ENCODE data around the gene BAK1.

The BAK1 gene

DNA sequence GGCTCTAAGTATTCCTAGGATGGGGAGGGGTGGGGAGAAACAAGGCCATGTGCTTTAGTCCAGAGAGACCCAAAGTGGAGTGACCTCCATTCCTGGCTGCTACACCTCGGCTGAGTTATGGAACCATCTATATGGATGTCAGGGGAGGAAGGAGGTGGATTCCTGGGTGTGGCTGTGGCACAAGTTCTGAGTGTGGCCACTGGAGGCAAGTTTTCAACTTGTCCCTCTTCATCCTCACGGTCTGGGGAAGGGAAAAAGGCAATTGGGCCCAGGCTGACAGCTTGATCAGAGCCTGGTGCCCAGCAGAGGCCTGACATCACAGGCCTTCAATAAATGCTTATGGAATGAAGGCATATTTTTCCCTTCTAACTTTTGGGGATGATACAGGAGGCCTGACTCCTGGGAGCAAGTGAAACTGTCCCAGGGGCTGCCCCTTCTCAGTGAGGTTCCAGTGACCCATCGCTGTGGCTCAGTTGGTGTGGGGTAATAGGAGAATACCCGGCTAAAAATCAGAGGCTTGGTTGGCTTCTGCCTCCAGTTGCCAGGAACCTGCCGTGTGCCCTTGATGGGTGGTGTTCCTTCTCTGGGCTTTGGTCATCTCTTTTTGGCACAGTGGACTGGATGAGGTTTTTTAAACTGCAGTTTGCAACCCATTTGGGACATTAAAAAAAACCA, 39.2 kb upstream of the BAK1 start:
- Histone ChIP-seq H3K4me3 (ENCODE audit: low read depth, low read length) (peak overlapping the region; percentile 90; the same call in 1 of the 2 replicates), H3K9ac (ENCODE audit: low read length) (no peak overlapping the region), H3K27ac (ENCODE audit: low read depth, low read length) (no peak overlapping the region)

DNA sequence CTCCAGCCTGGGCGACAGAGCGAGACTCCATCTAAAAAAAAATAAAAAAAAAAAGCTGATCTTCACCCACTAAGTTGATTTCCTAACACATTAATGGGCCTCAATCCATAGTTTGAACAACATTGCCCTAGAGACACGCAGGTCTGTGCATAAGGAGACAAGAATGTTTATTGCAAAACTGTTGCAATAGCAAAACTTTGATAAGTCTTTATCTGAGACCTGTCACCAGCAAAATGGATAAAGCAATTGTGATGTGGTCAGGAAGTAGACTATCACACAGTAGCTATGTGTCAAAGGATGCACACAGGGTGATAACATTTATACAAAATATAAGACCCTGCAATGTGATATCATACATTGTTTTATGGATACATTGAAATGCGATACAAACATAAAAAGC, 36.8 kb upstream of the BAK1 start:
- H3K9me3 ChIP-seq (ENCODE audit: control insufficient read depth, insufficient read depth, low read depth, low read length) = no peaks in the 10 kb centered on the region
- H3K27ac ChIP-seq (ENCODE audit: low read depth, low read length) = no peak overlapping the region

More for the DNA sequence above, 39.2 kb upstream of the BAK1 start:
- H3K4me1 ChIP-seq (ENCODE audit: control insufficient read depth, insufficient read depth, low read length) = peaks cover 33% of the 10 kb centered on the region
- H3K36me3 ChIP-seq (ENCODE audit: control insufficient read depth, insufficient read depth, low read length) = no peaks in the 10 kb centered on the region; the same call in 1 of the 2 replicates
- peaks cover 31% of the 10 kb centered on the region; the same call in 1 of the 2 replicates for H3K27me3 ChIP-seq (ENCODE audit: control insufficient read depth, insufficient read depth, low read length)
- H3K9me3 ChIP-seq (ENCODE audit: control insufficient read depth, insufficient read depth, low read depth, low read length) = no peaks in the 10 kb centered on the region

DNA sequence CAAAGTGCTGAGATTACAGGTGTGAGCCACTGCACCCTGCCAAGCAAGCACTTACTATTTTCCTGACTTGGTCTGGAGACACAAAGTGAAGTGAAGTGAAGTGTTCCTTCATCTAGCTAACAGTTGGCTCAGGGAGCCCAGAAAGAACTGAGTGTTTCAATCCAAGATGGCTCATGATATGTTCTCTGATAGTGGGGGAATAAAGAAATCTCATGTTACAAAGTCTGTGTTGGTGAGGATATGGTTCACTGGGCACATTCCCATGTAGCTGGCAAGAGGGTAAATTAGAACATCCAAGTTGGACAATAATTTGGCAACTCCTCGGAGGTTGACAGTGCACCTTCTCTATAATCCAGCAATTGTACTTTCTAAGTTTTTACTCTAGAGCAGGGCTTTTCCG, 36.0 kb upstream of the BAK1 start:
- H3K4me1 ChIP-seq (ENCODE audit: control insufficient read depth, insufficient read depth, low read length) = peaks cover 13% of the 10 kb centered on the region
- H3K27me3 ChIP-seq (ENCODE audit: control insufficient read depth, insufficient read depth, low read length) = peaks cover 16% of the 10 kb centered on the region; the same call in 1 of the 2 replicates
- H3K36me3 ChIP-seq (ENCODE audit: control insufficient read depth, insufficient read depth, low read length) = no peaks in the 10 kb centered on the region
- no peak overlapping the region for H3K27ac ChIP-seq (ENCODE audit: low read depth, low read length)
- H3K9me3 ChIP-seq (ENCODE audit: control insufficient read depth, insufficient read depth, low read depth, low read length) = no peaks in the 10 kb centered on the region
- H3K4me3 ChIP-seq (ENCODE audit: low read depth, low read length) = no peak overlapping the region
- no peak overlapping the region for H3K9ac ChIP-seq (ENCODE audit: low read length)

More for the DNA sequence above, 36.8 kb upstream of the BAK1 start:
- H3K9ac ChIP-seq (ENCODE audit: low read length) = no peak overlapping the region
- H3K4me3 ChIP-seq (ENCODE audit: low read depth, low read length) = no peak overlapping the region
- H3K4me1 ChIP-seq (ENCODE audit: control insufficient read depth, insufficient read depth, low read length) = peaks cover 9% of the 10 kb centered on the region
- H3K36me3 ChIP-seq (ENCODE audit: control insufficient read depth, insufficient read depth, low read length) = no peaks in the 10 kb centered on the region
- H3K27me3 ChIP-seq (ENCODE audit: control insufficient read depth, insufficient read depth, low read length) = peaks cover 22% of the 10 kb centered on the region; the same call in 1 of the 2 replicates

DNA sequence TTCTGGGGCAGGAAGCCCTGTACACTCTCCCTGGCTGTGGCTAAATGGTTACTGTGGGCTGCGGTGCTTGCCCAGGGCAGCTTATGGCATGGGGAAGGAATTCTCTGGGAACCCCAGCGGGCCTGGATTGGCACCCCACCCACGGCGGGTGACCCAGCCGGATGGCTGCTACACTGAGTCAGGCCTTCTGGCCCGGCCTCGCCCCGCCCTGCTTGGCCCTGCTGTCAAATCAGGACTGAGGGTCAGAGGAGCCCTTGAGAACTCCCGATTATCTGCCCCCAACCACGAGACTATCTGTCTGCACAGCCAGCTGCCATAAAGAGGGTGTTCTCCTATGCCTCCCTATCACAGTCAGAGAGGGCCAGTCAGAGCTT, 33.7 kb upstream of the BAK1 start:
- H3K4me3 ChIP-seq (ENCODE audit: low read depth, low read length) = no peak overlapping the region
- no peaks in the 10 kb centered on the region; the same call in 1 of the 2 replicates for H3K27me3 ChIP-seq (ENCODE audit: control insufficient read depth, insufficient read depth, low read length)
- H3K36me3 ChIP-seq (ENCODE audit: control insufficient read depth, insufficient read depth, low read length) = no peaks in the 10 kb centered on the region
- H3K9ac ChIP-seq (ENCODE audit: low read length) = no peak overlapping the region
- H3K4me1 ChIP-seq (ENCODE audit: control insufficient read depth, insufficient read depth, low read length) = peaks cover 24% of the 10 kb centered on the region
- no peaks in the 10 kb centered on the region for H3K9me3 ChIP-seq (ENCODE audit: control insufficient read depth, insufficient read depth, low read depth, low read length)
- H3K27ac ChIP-seq (ENCODE audit: low read depth, low read length) = no peak overlapping the region

DNA sequence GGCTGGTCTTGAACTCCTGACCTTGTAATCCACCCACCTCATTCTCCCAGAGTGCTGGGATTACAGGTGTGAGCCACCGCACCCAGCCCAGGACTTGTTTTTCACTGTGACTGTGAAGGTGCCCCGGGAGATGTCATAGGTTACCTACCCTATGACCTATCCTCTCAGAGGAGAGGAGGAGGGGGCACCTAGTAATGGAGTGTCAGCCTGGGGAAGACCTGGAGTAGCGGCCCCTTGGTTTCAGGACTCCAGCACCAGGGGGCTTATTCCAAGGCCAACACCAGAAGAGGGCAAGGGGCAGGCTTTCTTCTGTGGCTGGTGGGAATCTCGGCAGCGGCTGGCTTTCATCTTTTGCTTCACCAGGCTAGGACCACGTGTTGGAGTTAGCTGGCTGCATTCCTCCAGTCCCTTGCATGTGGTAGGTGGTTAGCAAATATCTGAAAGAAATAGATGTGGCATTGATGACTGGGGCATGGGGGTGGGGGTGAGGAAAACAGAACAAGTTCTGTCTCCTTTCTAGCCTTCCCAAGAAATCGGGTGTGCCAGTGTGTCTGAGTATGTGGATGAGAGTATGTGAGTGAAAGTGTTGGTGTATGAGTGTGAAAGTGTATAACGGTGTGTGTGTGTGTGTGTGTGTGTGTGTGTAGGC, 33.2 kb upstream of the BAK1 start:
- Histone ChIP-seq H3K27ac (ENCODE audit: low read depth, low read length) (no peak overlapping the region), H3K4me1 (ENCODE audit: control insufficient read depth, insufficient read depth, low read length) (peaks cover 30% of the 10 kb centered on the region), H3K27me3 (ENCODE audit: control insufficient read depth, insufficient read depth, low read length) (no peaks in the 10 kb centered on the region; the same call in 1 of the 2 replicates), H3K9me3 (ENCODE audit: control insufficient read depth, insufficient read depth, low read depth, low read length) (no peaks in the 10 kb centered on the region), H3K9ac (ENCODE audit: low read length) (no peak overlapping the region), H3K4me3 (ENCODE audit: low read depth, low read length) (no peak overlapping the region), H3K36me3 (ENCODE audit: control insufficient read depth, insufficient read depth, low read length) (no peaks in the 10 kb centered on the region)

DNA sequence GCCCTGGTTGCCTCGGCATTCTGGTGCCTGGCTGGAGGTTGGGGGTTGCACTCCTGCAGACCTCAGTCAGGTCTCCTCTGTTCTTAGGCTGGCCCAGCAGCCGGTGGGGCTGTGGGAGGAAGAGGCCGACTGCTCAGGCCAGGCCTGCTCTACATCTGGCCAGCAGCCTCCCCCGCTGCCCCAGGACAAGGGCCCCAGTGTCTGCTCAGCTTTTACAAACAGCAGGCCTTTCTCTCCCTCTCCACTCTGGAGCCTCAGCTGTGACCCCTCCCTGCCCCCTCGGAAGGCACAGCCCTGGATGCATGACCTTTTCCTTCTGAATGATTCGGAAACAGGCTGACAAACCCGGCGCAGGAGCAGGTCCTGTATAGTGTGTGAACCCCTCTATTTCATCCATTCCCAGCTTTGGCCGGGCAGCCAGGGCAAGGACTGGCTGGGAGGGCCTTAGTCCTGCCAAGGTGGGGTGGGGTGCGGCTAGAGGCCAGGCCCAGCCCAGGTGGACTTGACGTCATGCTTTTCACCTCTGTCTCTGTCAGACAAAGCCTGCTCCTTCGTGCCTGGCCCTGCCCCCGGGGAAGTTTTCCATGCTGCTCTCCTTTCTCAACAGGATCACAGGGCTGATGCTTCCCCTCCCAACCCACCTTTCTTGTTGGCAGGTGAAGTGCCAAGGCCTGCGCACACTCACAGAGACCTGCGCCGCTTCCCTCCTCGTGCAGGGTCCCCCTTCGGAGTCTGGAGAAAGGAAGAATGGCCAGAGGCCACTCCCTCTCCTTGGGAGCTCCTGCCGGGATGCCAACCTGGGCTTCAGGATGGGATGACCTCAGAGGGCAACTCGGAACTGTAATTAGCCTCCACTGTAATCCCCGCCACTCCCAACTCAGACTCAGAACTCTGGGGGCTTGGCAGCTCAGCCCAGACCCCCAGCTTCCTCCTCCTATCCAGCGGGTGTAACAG, 31.0 kb upstream of the BAK1 start:
- Histone ChIP-seq H3K9me3 (ENCODE audit: control insufficient read depth, insufficient read depth, low read depth, low read length) (no peaks in the 10 kb centered on the region), H3K4me3 (ENCODE audit: low read depth, low read length) (no peak overlapping the region), H3K36me3 (ENCODE audit: control insufficient read depth, insufficient read depth, low read length) (no peaks in the 10 kb centered on the region), H3K9ac (ENCODE audit: low read length) (no peak overlapping the region), H3K27me3 (ENCODE audit: control insufficient read depth, insufficient read depth, low read length) (no peaks in the 10 kb centered on the region; the same call in 1 of the 2 replicates), H3K27ac (ENCODE audit: low read depth, low read length) (no peak overlapping the region), H3K4me1 (ENCODE audit: control insufficient read depth, insufficient read depth, low read length) (peaks cover 47% of the 10 kb centered on the region)

DNA sequence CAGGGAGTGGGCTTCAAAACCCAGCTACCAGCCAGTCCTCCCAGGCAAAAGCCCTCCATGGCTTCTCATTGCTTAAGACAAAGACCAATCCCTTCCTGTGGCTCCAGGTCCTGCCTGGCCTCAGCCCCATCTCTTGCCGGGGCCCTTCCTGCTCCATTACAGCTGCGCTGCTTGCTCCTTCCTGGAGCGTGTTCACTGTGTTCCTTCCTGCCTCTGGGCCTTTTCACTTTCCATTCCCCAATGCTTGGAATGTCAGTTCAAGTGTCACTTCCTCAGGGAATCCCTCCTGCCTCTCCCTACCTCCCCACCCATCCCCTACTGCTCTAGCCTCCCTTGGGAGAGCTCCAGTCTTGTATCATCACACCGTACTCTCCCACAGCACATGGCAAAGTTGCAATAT, 30.0 kb upstream of the BAK1 start:
- Histone ChIP-seq H3K9ac (ENCODE audit: low read length) (no peak overlapping the region), H3K27ac (ENCODE audit: low read depth, low read length) (no peak overlapping the region), H3K36me3 (ENCODE audit: control insufficient read depth, insufficient read depth, low read length) (no peaks in the 10 kb centered on the region), H3K4me3 (ENCODE audit: low read depth, low read length) (no peak overlapping the region), H3K27me3 (ENCODE audit: control insufficient read depth, insufficient read depth, low read length) (no peaks in the 10 kb centered on the region; the same call in 1 of the 2 replicates), H3K4me1 (ENCODE audit: control insufficient read depth, insufficient read depth, low read length) (peaks cover 47% of the 10 kb centered on the region), H3K9me3 (ENCODE audit: control insufficient read depth, insufficient read depth, low read depth, low read length) (peaks cover 1% of the 10 kb centered on the region)

DNA sequence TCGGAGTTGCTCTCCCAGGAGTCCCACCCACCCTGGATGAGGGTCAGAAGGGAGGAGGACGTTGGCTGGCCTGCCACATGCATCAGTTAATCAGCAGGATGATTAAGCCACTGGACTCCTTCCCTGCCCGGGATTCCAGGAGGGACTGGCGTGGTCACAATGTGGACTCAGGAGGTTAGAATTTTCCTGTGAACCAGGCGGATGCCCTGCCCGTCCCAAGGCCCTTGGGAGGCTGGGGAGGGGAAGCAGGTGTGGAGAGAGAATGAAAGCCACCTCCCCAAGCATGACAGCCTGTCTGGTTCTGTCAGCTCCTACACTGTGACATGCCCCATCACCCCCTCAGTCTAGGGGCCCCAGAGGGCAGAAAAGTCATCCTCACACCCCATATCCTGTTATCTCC, 29.5 kb upstream of the BAK1 start:
- H3K27ac ChIP-seq (ENCODE audit: low read depth, low read length) = no peak overlapping the region

DNA sequence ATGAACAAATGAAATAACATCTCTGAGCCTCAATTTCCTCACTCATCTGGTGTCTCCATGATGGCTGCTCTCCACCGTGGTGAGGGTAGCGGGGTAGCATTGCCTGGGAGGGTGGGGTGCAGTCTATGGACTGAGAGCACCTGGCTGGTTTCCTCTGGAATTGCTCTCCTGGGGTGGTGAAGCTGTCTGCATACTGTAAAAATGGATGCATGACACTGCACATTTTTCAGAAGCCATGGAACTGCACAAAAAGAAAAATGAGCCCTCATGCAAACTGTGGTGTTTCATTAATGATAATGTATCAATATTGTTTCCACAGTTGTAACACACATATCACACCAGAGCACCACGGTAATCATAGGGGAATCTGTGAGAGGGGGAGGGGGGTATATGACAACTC, 28.9 kb upstream of the BAK1 start:
- no peaks in the 10 kb centered on the region for H3K36me3 ChIP-seq (ENCODE audit: control insufficient read depth, insufficient read depth, low read length)
- H3K9ac ChIP-seq (ENCODE audit: low read length) = no peak overlapping the region
- no peak overlapping the region for H3K4me3 ChIP-seq (ENCODE audit: low read depth, low read length)
- no peaks in the 10 kb centered on the region for H3K27me3 ChIP-seq (ENCODE audit: control insufficient read depth, insufficient read depth, low read length)
- peaks cover 49% of the 10 kb centered on the region for H3K4me1 ChIP-seq (ENCODE audit: control insufficient read depth, insufficient read depth, low read length)
- H3K9me3 ChIP-seq (ENCODE audit: control insufficient read depth, insufficient read depth, low read depth, low read length) = peaks cover 6% of the 10 kb centered on the region
- no peak overlapping the region for H3K27ac ChIP-seq (ENCODE audit: low read depth, low read length)

More for the DNA sequence above, 29.5 kb upstream of the BAK1 start:
- Histone ChIP-seq H3K9ac (ENCODE audit: low read length) (no peak overlapping the region), H3K27me3 (ENCODE audit: control insufficient read depth, insufficient read depth, low read length) (no peaks in the 10 kb centered on the region; the same call in 1 of the 2 replicates), H3K4me1 (ENCODE audit: control insufficient read depth, insufficient read depth, low read length) (peaks cover 47% of the 10 kb centered on the region), H3K9me3 (ENCODE audit: control insufficient read depth, insufficient read depth, low read depth, low read length) (peaks cover 5% of the 10 kb centered on the region), H3K4me3 (ENCODE audit: low read depth, low read length) (no peak overlapping the region), H3K36me3 (ENCODE audit: control insufficient read depth, insufficient read depth, low read length) (no peaks in the 10 kb centered on the region)

DNA sequence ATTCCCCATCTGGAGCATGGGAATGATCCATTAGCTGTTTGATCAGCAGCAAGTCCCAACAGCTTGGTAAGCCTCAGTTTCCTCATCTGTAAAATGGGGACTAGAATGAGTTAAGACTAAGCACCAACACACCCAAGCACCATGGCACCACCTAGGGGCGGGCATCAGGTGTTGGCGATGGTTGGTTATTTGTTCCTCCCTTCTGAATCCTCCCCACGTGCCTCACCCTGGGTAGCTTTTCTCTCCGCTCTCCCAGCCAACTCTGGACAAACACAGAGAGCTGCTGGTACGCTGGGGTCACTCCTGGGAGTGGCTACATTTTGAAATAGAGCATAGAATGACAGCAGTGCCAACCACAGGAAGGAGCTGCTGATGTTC, 27.7 kb upstream of the BAK1 start:
- Histone ChIP-seq H3K4me1 (ENCODE audit: control insufficient read depth, insufficient read depth, low read length) (peaks cover 51% of the 10 kb centered on the region), H3K27me3 (ENCODE audit: control insufficient read depth, insufficient read depth, low read length) (no peaks in the 10 kb centered on the region), H3K9me3 (ENCODE audit: control insufficient read depth, insufficient read depth, low read depth, low read length) (peaks cover 6% of the 10 kb centered on the region), H3K27ac (ENCODE audit: low read depth, low read length) (no peak overlapping the region), H3K4me3 (ENCODE audit: low read depth, low read length) (no peak overlapping the region), H3K36me3 (ENCODE audit: control insufficient read depth, insufficient read depth, low read length) (no peaks in the 10 kb centered on the region), H3K9ac (ENCODE audit: low read length) (no peak overlapping the region)

Data from HUES6 (cell line).